Measurements from ENCODE around the gene TMEM53.

DNA sequence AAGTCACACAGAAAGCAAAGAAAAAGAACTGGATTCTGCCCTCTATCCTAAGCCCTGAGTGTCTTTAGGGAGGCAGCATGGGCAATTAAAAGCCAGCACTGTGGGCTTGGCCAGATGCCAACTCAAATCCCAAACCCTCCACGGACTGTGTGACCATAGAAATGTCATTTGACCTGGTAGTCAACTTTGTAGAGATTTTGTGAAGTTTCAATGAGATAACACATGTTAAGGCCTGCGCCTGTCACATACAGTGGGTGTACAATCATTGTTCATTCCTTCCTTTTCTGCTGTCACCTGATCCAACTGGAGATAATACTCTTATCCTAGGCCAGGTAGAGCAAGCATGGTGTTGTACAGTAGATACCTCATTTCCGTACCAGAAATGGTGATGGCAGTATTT lies 54.2 kb downstream of the TMEM53 start:
- TF ChIP-seq, protein P1, sequence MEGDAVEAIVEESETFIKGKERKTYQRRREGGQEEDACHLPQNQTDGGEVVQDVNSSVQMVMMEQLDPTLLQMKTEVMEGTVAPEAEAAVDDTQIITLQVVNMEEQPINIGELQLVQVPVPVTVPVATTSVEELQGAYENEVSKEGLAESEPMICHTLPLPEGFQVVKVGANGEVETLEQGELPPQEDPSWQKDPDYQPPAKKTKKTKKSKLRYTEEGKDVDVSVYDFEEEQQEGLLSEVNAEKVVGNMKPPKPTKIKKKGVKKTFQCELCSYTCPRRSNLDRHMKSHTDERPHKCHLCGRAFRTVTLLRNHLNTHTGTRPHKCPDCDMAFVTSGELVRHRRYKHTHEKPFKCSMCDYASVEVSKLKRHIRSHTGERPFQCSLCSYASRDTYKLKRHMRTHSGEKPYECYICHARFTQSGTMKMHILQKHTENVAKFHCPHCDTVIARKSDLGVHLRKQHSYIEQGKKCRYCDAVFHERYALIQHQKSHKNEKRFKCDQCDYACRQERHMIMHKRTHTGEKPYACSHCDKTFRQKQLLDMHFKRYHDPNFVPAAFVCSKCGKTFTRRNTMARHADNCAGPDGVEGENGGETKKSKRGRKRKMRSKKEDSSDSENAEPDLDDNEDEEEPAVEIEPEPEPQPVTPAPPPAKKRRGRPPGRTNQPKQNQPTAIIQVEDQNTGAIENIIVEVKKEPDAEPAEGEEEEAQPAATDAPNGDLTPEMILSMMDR (IDR thresholded peaks at IDR 0.05) = no peak
- TF ChIP-seq POLR2A (IDR thresholded peaks at IDR 0.05) = no peak

Data from vagina (tissue), 2 donors.